D721Med (cell line): ENCODE measurements around the gene SLC25A45.

Experiments
- DNase-seq: peaks from one replicate; pipeline ENCODE4 v3.0.0; 2011; ENCODE audit warnings: low spot score; ENCODE audit not compliant: insufficient read length
- FAIRE-seq: peaks from 2 replicates; lab custom pipeline; 2011; peaks lifted over from hg19 to GRCh38; lab: Jason Lieb, UNC
- TF ChIP-seq, protein P1 (sequence below): IDR thresholded peaks from 2 replicates; pipeline ENCODE4 v1.5.1; 2012; ENCODE audit warnings: mild to moderate bottlenecking, control low read depth; ENCODE audit not compliant: insufficient read depth; ENCODE audit errors: missing control alignments

The SLC25A45 gene

DNA sequence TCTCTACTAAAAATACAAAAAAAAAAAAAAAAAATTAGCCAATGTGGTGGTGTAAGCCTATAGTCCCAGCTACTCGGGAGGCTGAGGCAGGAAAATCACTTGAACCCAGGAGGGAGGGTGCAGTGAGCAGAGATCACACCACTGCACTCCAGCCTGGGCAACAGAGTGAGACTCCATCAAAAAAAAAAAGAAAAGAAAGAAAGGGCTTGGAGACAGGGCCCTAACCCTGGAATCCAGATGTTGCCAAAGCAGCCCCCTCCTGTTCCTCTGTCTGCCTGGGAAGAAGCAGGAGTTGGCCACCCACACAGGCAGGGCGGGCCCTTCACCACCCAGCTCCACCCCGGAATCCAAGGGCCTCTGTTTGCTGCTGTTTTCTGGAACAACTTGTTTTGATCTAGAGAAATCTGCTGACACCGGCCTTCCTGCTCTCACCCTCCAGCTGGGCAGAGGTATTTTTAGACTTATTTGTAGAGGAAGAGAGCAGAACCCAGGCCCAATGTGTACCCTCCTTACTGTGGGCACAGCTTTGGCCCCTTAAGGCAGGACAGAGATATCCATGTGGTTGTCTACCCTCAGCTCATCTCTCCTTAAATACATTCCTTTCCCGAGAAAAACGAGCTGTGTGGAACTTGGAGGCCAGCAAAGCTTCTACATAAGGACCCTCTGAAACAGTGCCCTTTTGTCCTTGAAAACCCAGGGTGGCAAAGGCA lies 37.5 kb upstream of the SLC25A45 start:
- FAIRE-seq (no peak), DNase-seq (no peak)

DNA sequence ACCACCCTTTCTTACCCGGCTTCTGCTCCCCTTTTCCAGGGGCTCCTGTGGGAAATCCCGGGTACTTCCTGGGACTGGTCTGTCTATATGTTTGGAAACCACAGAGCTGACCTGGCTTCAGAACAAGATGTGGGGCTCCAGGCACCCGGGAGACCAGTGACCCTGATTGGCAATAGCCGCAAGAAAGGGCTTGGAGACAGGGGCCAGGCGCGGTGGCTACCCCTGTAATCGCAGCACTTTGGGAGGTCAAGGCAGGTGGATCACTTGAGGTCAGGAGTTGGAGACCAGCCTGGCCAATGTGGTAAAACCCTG lies 37.0 kb upstream of the SLC25A45 start:
- TF ChIP-seq, protein P1, sequence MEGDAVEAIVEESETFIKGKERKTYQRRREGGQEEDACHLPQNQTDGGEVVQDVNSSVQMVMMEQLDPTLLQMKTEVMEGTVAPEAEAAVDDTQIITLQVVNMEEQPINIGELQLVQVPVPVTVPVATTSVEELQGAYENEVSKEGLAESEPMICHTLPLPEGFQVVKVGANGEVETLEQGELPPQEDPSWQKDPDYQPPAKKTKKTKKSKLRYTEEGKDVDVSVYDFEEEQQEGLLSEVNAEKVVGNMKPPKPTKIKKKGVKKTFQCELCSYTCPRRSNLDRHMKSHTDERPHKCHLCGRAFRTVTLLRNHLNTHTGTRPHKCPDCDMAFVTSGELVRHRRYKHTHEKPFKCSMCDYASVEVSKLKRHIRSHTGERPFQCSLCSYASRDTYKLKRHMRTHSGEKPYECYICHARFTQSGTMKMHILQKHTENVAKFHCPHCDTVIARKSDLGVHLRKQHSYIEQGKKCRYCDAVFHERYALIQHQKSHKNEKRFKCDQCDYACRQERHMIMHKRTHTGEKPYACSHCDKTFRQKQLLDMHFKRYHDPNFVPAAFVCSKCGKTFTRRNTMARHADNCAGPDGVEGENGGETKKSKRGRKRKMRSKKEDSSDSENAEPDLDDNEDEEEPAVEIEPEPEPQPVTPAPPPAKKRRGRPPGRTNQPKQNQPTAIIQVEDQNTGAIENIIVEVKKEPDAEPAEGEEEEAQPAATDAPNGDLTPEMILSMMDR, result no peak
- no peak for DNase-seq
- no peak for FAIRE-seq

More for the DNA sequence above, 37.5 kb upstream of the SLC25A45 start:
- TF ChIP-seq, protein P1, result no peak

DNA sequence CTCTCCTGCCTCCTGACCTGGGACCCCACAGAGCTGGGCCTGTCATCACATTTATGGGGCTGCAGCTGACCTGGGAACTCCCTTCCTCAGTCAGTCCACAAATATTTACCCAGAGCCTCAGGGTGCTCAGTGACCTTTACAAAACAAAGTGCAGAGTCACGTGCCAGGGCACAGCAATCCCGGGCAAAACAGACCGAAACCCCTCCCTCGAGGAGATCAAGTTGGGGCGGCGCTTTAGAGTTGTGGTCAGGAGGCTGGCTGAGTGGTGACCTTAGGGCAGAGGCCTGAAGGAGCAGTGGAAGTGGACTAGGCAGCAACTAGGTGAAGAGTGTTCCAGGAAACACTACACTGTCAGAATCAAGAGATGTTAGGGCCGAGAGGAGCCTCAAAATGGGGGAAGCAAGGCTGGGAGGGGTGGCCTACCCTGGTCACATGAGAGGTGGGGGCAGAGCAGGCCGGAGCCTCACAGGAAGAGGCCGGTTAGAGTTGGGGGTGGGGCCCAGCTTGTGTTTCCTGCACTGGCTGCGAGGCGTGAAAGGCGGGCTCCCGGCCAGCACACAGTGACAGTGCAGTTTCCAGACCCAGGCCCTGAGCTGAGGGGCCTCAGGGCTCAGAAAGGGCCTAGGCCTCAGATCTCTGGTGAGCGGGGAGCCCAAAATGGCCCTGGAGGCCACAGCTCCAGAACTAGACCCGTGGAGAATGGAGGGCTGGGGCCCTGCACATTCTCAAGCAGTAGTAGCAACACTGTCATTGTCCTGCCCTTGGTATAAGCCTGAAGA lies 36.4 kb upstream of the SLC25A45 start:
- FAIRE-seq (no peak), DNase-seq (no peak)
- TF ChIP-seq, protein P1, result no peak

DNA sequence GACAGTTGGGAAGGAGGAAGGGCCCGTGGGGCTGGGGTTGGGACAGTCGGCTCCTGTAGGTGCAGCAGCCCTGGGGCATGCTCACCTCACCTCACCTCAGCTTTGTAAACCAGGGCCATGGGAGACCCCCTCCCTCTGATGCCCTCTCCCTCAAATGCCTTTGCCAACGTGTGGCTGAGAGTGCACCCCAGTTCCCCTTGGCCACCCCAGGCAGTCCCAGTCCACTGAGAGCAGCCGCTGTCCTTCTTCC lies 35.9 kb upstream of the SLC25A45 start:
- TF ChIP-seq, protein P1, result no peak
- no peak for DNase-seq
- FAIRE-seq, result no peak

DNA sequence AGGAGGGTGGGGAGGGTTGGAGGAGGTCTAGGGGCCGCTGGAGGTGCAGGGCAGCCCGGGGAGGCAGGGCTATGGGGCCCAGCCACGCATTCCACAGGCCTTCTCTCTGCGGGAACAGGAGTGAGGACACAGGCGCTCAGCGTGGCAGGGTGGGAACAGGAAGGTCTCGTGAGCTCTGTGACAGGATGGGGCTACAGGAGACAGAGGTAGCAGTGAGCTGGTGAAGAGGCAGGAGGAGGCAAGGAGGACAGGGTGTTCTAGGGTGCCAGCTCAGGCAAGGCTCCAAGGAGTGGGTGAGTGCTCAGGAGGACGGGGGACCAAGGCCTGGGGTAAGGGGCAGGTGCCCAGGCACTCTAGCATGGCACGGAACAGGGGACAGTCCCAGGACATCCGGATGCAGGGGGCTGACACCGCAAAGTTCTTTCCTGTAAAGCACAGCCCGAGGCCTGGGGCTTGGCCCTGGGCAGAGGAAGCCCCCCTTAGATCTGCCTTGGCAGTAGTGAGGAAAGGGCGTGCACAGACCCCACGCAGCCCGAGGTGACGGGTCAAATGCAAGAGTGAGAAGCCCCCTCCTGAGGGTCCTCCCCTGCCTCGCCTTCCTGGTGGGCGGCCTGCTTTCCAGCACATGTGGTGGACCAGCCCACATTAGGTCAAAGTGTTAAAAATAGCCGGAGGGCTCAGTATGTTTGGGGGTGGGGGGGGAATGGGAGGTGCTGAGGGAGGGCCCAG lies 35.4 kb upstream of the SLC25A45 start:
- DNase-seq (no peak), FAIRE-seq (no peak)
- TF ChIP-seq, protein P1, result no peak

DNA sequence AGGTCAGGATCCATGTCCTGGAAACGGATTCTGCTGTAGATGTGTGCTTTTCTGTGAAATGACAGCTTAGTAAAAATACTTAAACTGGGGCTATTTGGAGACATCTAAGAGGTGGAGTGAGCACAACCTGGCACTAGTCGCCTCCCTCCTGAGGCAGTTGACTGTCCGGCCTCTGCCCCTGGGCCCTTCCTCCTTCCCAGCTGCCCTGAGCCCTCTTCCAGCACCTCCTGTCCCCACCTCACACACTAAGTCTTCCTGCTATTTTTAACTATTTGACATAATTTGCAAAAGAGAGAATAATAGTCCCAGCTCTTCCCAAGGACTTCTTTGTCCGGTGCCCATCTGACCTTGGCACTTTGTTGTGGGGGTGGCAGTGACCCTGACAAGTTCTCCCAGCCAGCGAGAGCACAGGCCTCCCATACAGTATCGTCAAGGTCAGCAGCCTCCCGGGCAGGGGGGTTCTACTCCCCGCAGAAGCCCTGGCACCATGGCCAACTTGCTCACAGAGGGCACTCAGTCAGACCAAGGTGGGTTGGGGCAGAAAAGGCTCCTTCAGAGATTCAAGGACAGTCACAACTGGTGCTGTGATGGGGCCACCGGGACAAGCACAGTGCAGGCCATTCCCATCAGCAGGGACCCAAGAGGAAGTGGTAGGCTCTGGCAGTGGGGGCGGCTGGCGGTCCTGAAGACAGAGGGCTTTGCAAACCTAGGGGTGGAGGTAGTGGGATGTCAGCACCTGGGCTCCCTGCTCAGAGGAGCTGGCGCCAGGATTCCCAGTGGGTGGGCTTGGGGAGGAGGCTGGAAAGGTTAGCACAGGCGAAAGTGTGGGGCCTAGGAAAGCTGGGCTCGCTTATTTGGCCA lies 34.6 kb upstream of the SLC25A45 start:
- TF ChIP-seq, protein P1, result no peak
- no peak for DNase-seq
- FAIRE-seq, result no peak
